ENCODE data around the gene RAB3GAP2. TPM values are rescaled to one million over a fixed set of nuclear protein-coding genes. Genes with fewer than 3 reads are reported as not detected.
"Not testable (repeated sequence)": the region's sequence is repeated elsewhere in the genome, so short reads cannot be mapped to it uniquely, and the experiment has no call there.

Gene RAB3GAP2
- total RNA-seq, 1 donor from 2014 or later = 49.2 TPM

GRCh38 chr1:220245900-220246299, 26.4 kb downstream of the RAB3GAP2 start:
- intact Hi-C loops (cut with DNase I); ATAC-seq; DNase-seq (ENCODE audit: low spot score): not testable (repeated sequence)

GRCh38 chr1:220243947-220244346, 28.3 kb downstream of the RAB3GAP2 start:
- ATAC-seq (no peak), DNase-seq (ENCODE audit: low spot score) (no peak)
- intact Hi-C loops (cut with DNase I) = no loop called here

GRCh38 chr1:220241072-220241663, 31.1 kb downstream of the RAB3GAP2 start:
- intact Hi-C loops (cut with DNase I) = no loop called here
- ATAC-seq (no peak), DNase-seq (ENCODE audit: low spot score) (no peak)

GRCh38 chr1:220239966-220240365, 32.3 kb downstream of the RAB3GAP2 start:
- intact Hi-C loops (cut with DNase I) = no loop called here
- ATAC-seq (no peak), DNase-seq (ENCODE audit: low spot score) (no peak)

DNA sequence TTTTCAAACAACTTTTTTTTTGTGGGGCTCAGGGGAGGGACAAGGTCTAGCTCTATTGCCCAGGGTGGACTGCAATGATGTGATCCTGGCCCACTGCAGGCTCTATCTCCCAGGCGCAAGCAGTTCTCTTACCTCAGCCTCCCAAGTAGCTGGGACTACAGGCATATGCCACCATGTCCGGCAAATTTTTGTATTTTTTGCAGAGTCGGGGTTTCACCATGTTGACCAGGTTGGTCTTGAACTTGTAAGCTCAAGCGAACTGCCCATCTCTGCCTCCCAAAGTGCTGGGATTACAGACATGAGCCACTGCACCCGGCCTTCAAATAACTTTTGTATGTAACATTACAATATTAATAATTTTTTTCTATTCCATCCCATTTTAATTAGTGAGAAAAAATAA, 33.0 kb downstream of the RAB3GAP2 start:
- intact Hi-C loops (cut with DNase I) = no loop called here
- DNase-seq (ENCODE audit: low spot score) = no peak
- no peak for ATAC-seq

- DNase-seq (ENCODE audit: low spot score); ATAC-seq; intact Hi-C loops (cut with DNase I): not testable (repeated sequence)
These were observed 36.0 kb downstream of the RAB3GAP2 start for GRCh38 chr1:220236278-220236677.

- intact Hi-C loops (cut with DNase I) = no loop called here
- no peak for ATAC-seq
- no peak for DNase-seq (ENCODE audit: low spot score)
These were observed 36.8 kb downstream of the RAB3GAP2 start for GRCh38 chr1:220235462-220235861.

- ATAC-seq (no peak), DNase-seq (ENCODE audit: low spot score) (no peak)
- intact Hi-C loops (cut with DNase I) = no loop called here
These were observed 38.3 kb downstream of the RAB3GAP2 start for GRCh38 chr1:220233927-220234326.

- ATAC-seq (no peak), DNase-seq (ENCODE audit: low spot score) (no peak)
- intact Hi-C loops (cut with DNase I) = no loop called here
These were observed 42.5 kb downstream of the RAB3GAP2 start for GRCh38 chr1:220229771-220230170.

GRCh38 chr1:220227393-220227792, 44.9 kb downstream of the RAB3GAP2 start:
- DNase-seq (ENCODE audit: low spot score) (no peak), ATAC-seq (no peak)
- intact Hi-C loops (cut with DNase I) = no loop called here

DNA sequence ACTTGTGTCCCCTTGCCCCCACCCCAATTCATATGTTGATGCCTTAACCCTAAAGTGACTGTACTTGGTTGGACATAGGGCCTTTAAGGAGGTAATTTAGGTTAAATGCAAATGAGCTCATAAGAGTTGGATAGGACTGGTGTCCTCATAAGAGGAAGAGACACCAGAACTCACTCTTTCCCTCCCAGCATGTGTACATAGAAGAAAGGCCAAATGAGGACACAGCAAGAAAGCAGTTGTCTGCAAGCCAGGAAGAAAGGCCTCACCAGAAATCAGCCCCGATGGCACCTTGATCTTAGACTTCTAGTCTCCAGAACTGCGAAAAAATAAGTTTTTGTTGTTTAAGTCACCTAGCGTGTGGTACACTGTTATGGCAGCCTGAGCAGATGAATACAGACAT, 45.5 kb downstream of the RAB3GAP2 start:
- no peak for DNase-seq (ENCODE audit: low spot score)
- intact Hi-C loops (cut with DNase I) = no loop called here
- ATAC-seq = no peak

- no peak for DNase-seq (ENCODE audit: low spot score)
These were observed 46.3 kb downstream of the RAB3GAP2 start for GRCh38 chr1:220225957-220226356.

DNA sequence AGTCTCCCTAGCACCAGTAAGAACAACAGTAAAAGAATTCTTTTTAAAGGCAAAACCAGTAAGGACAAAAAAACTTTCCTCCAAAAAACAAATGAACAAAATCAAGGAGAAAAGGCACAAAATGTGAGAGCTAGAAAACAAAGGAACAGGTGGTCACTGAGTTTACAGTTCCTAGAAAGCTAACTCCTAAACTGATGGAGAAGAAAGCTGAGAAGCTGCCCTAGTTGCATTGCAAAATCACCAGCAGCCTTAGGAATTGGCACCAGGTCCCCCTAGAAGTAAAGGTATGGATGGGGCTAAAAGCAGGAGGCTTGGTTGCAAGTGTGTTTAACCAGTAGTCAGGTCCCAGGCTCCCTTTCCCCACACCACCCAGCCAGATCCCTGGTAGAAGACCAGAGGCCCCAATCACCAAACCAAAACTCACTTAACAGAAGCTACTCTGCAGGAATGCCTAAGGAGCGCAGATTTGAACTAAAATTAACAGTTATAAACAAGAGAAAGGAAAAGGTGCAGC, 47.6 kb downstream of the RAB3GAP2 start:
- ATAC-seq (no peak), DNase-seq (ENCODE audit: low spot score) (no peak)
- intact Hi-C loops (cut with DNase I) = no loop called here

More at GRCh38 chr1:220225957-220226356, 46.3 kb downstream of the RAB3GAP2 start:
- ATAC-seq = no peak
- intact Hi-C loops (cut with DNase I) = no loop called here

- ATAC-seq (no peak), DNase-seq (ENCODE audit: low spot score) (no peak)
- intact Hi-C loops (cut with DNase I) = no loop called here
These were observed 48.2 kb downstream of the RAB3GAP2 start for GRCh38 chr1:220224033-220224432.

DNA sequence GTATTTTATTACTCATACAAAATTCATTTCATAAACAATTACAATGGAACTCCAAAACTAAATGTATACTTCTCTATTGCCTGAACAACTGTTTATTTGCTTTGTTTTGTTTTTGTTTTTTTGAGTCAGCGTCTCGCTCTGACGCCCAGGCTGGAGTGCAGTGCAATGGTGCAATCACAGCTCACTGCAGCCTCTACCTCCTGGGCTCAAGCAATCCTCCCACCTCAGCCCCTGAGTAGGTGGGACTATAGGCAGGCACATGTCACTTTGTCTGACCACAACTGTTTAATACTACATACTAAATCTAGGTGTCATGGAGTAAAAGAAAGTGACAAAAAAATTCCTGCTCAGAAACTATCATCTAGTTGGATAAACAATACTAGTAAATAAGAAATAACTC, 49.3 kb downstream of the RAB3GAP2 start:
- DNase-seq (ENCODE audit: low spot score) (no peak), ATAC-seq (no peak)
- intact Hi-C loops (cut with DNase I) = no loop called here

- DNase-seq (ENCODE audit: low spot score) (no peak), ATAC-seq (no peak)
- intact Hi-C loops (cut with DNase I) = no loop called here
These were observed 50.6 kb downstream of the RAB3GAP2 start for GRCh38 chr1:220221670-220222069.

- intact Hi-C loops (cut with DNase I) = no loop called here
- ATAC-seq (no peak), DNase-seq (ENCODE audit: low spot score) (no peak)
These were observed 51.0 kb downstream of the RAB3GAP2 start for GRCh38 chr1:220221269-220221668.

GRCh38 chr1:220220699-220221040, 51.6 kb downstream of the RAB3GAP2 start:
- DNase-seq (ENCODE audit: low spot score); intact Hi-C loops (cut with DNase I); ATAC-seq: not testable (repeated sequence)

GRCh38 chr1:220219865-220220698, 52.2 kb downstream of the RAB3GAP2 start:
- no peak for DNase-seq (ENCODE audit: low spot score)
- intact Hi-C loops (cut with DNase I) = no loop called here
- ATAC-seq = no peak

GRCh38 chr1:220219136-220219442, 53.2 kb downstream of the RAB3GAP2 start:
- no peak for ATAC-seq
- DNase-seq (ENCODE audit: low spot score) = no peak
- intact Hi-C loops (cut with DNase I) = no loop called here
